HuH-7.5 (cell line): ENCODE data around the gene RASA3.
"Not testable (repeated sequence)": the region's sequence is repeated elsewhere in the genome, so short reads cannot be mapped to it uniquely, and the experiment has no call there.

Experiments used
- DNase-seq: peaks from one replicate; pipeline ENCODE4 v3.0.0; 2011; ENCODE audit warnings: low spot score

Gene RASA3

GRCh38 chr13:114142640-114143490 is 10.4 kb upstream of the RASA3 start:
- no peak for DNase-seq

GRCh38 chr13:114142137-114142550 is 9.7 kb upstream of the RASA3 start:
- no peak for DNase-seq

GRCh38 chr13:114141261-114141996 is 9.0 kb upstream of the RASA3 start:
- DNase-seq, result no peak

GRCh38 chr13:114140906-114141250 is 8.5 kb upstream of the RASA3 start:
- no peak for DNase-seq

- no peak for DNase-seq
These were observed 7.9 kb upstream of the RASA3 start for GRCh38 chr13:114140131-114140905.

- no peak for DNase-seq
These were observed 4.2 kb upstream of the RASA3 start for GRCh38 chr13:114136576-114136975.

- no peak for DNase-seq
These were observed 3.3 kb upstream of the RASA3 start for GRCh38 chr13:114135731-114136171.

- DNase-seq, result no peak
These were observed 2.7 kb upstream of the RASA3 start for GRCh38 chr13:114134944-114135610.

- no peak for DNase-seq
These were observed 1.9 kb upstream of the RASA3 start for GRCh38 chr13:114134111-114134943.

- not testable (repeated sequence) for DNase-seq
These were observed 1.1 kb upstream of the RASA3 start for GRCh38 chr13:114133552-114133951.

- not testable (repeated sequence) for DNase-seq
These were observed 703 bp upstream of the RASA3 start for GRCh38 chr13:114133126-114133525.

GRCh38 chr13:114131583-114132418 is 622 bp downstream of the RASA3 start:
- no peak for DNase-seq

GRCh38 chr13:114130837-114131582 is 1.4 kb downstream of the RASA3 start:
- DNase-seq, result no peak

- DNase-seq, result no peak
These were observed 2.1 kb downstream of the RASA3 start for GRCh38 chr13:114130131-114130836.

GRCh38 chr13:114129649-114130062 is 2.8 kb downstream of the RASA3 start:
- no peak for DNase-seq

- DNase-seq, result no peak
These were observed 3.5 kb downstream of the RASA3 start for GRCh38 chr13:114128624-114129522.

- no peak for DNase-seq
These were observed 4.1 kb downstream of the RASA3 start for GRCh38 chr13:114128348-114128623.
